Measurements from ENCODE around the gene PRR18.

PRR18 gene

GRCh38 chr6:166314454-166314853 is 6.3 kb upstream of the PRR18 start:
- no peak overlapping the region for H3K9ac ChIP-seq (ENCODE audit: low read length)
- 0 out of 2 replicates have a peak, but pooled peaks cover 5% of the 10 kb centered on the region for H3K36me3 ChIP-seq (ENCODE audit: control insufficient read depth, insufficient read depth, low read length)
- no peak overlapping the region for H3K4me3 ChIP-seq (ENCODE audit: low read depth, low read length)
- no peaks in the 10 kb centered on the region for H3K9me3 ChIP-seq (ENCODE audit: control insufficient read depth, insufficient read depth, low read depth, low read length)
- peaks cover 14% of the 10 kb centered on the region for H3K27me3 ChIP-seq (ENCODE audit: control insufficient read depth, insufficient read depth, low read length)
- H3K27ac ChIP-seq (ENCODE audit: low read depth, low read length), result no peak overlapping the region
- peaks cover 14% of the 10 kb centered on the region; the same call in 1 of the 2 replicates for H3K4me1 ChIP-seq (ENCODE audit: control insufficient read depth, insufficient read depth, low read length)

GRCh38 chr6:166313255-166314070 is 5.3 kb upstream of the PRR18 start:
- no peaks in the 10 kb centered on the region for H3K36me3 ChIP-seq (ENCODE audit: control insufficient read depth, insufficient read depth, low read length)
- no peak overlapping the region for H3K9ac ChIP-seq (ENCODE audit: low read length)
- H3K9me3 ChIP-seq (ENCODE audit: control insufficient read depth, insufficient read depth, low read depth, low read length), result no peaks in the 10 kb centered on the region
- H3K4me3 ChIP-seq (ENCODE audit: low read depth, low read length), result no peak overlapping the region
- H3K27me3 ChIP-seq (ENCODE audit: control insufficient read depth, insufficient read depth, low read length), result peaks cover 24% of the 10 kb centered on the region
- H3K27ac ChIP-seq (ENCODE audit: low read depth, low read length), result no peak overlapping the region
- H3K4me1 ChIP-seq (ENCODE audit: control insufficient read depth, insufficient read depth, low read length), result peaks cover 19% of the 10 kb centered on the region; the same call in 1 of the 2 replicates

GRCh38 chr6:166312832-166313231 is 4.6 kb upstream of the PRR18 start:
- H3K4me1 ChIP-seq (ENCODE audit: control insufficient read depth, insufficient read depth, low read length), result peaks cover 19% of the 10 kb centered on the region; the same call in 1 of the 2 replicates
- no peak overlapping the region for H3K4me3 ChIP-seq (ENCODE audit: low read depth, low read length)
- no peak overlapping the region for H3K9ac ChIP-seq (ENCODE audit: low read length)
- H3K36me3 ChIP-seq (ENCODE audit: control insufficient read depth, insufficient read depth, low read length), result no peaks in the 10 kb centered on the region
- H3K27me3 ChIP-seq (ENCODE audit: control insufficient read depth, insufficient read depth, low read length), result peaks cover 30% of the 10 kb centered on the region
- H3K27ac ChIP-seq (ENCODE audit: low read depth, low read length), result no peak overlapping the region
- H3K9me3 ChIP-seq (ENCODE audit: control insufficient read depth, insufficient read depth, low read depth, low read length), result no peaks in the 10 kb centered on the region

- H3K9ac ChIP-seq (ENCODE audit: low read length), result no peak overlapping the region
- no peaks in the 10 kb centered on the region for H3K36me3 ChIP-seq (ENCODE audit: control insufficient read depth, insufficient read depth, low read length)
- H3K4me1 ChIP-seq (ENCODE audit: control insufficient read depth, insufficient read depth, low read length), result peaks cover 19% of the 10 kb centered on the region; the same call in 1 of the 2 replicates
- H3K4me3 ChIP-seq (ENCODE audit: low read depth, low read length), result no peak overlapping the region
- no peaks in the 10 kb centered on the region for H3K9me3 ChIP-seq (ENCODE audit: control insufficient read depth, insufficient read depth, low read depth, low read length)
- H3K27me3 ChIP-seq (ENCODE audit: control insufficient read depth, insufficient read depth, low read length), result peaks cover 52% of the 10 kb centered on the region
- H3K27ac ChIP-seq (ENCODE audit: low read depth, low read length), result no peak overlapping the region
Measured at GRCh38 chr6:166310634-166311033, 2.4 kb upstream of the PRR18 start.

GRCh38 chr6:166309977-166310376 is 1.8 kb upstream of the PRR18 start:
- H3K27me3 ChIP-seq (ENCODE audit: control insufficient read depth, insufficient read depth, low read length), result peaks cover 59% of the 10 kb centered on the region
- peaks cover 19% of the 10 kb centered on the region; the same call in 1 of the 2 replicates for H3K4me1 ChIP-seq (ENCODE audit: control insufficient read depth, insufficient read depth, low read length)
- no peak overlapping the region for H3K9ac ChIP-seq (ENCODE audit: low read length)
- H3K4me3 ChIP-seq (ENCODE audit: low read depth, low read length), result no peak overlapping the region
- H3K9me3 ChIP-seq (ENCODE audit: control insufficient read depth, insufficient read depth, low read depth, low read length), result no peaks in the 10 kb centered on the region
- no peak overlapping the region for H3K27ac ChIP-seq (ENCODE audit: low read depth, low read length)
- H3K36me3 ChIP-seq (ENCODE audit: control insufficient read depth, insufficient read depth, low read length), result no peaks in the 10 kb centered on the region

- H3K36me3 ChIP-seq (ENCODE audit: control insufficient read depth, insufficient read depth, low read length), result no peaks in the 10 kb centered on the region
- peak overlapping the region; percentile 72 for H3K4me3 ChIP-seq (ENCODE audit: low read depth, low read length)
- H3K4me1 ChIP-seq (ENCODE audit: control insufficient read depth, insufficient read depth, low read length), result peaks cover 19% of the 10 kb centered on the region; the same call in 1 of the 2 replicates
- no peak overlapping the region for H3K27ac ChIP-seq (ENCODE audit: low read depth, low read length)
- H3K9me3 ChIP-seq (ENCODE audit: control insufficient read depth, insufficient read depth, low read depth, low read length), result no peaks in the 10 kb centered on the region
- H3K9ac ChIP-seq (ENCODE audit: low read length), result no peak overlapping the region
- peaks cover 61% of the 10 kb centered on the region for H3K27me3 ChIP-seq (ENCODE audit: control insufficient read depth, insufficient read depth, low read length)
Measured at GRCh38 chr6:166308769-166309589, 787 bp upstream of the PRR18 start.

- Histone ChIP-seq H3K4me1 (ENCODE audit: control insufficient read depth, insufficient read depth, low read length) (peaks cover 15% of the 10 kb centered on the region; the same call in 1 of the 2 replicates), H3K4me3 (ENCODE audit: low read depth, low read length) (peak overlapping the region; percentile 72), H3K9me3 (ENCODE audit: control insufficient read depth, insufficient read depth, low read depth, low read length) (no peaks in the 10 kb centered on the region), H3K27ac (ENCODE audit: low read depth, low read length) (no peak overlapping the region), H3K9ac (ENCODE audit: low read length) (no peak overlapping the region), H3K27me3 (ENCODE audit: control insufficient read depth, insufficient read depth, low read length) (peaks cover 61% of the 10 kb centered on the region), H3K36me3 (ENCODE audit: control insufficient read depth, insufficient read depth, low read length) (no peaks in the 10 kb centered on the region)
Measured at GRCh38 chr6:166307082-166308032, 835 bp downstream of the PRR18 start.

- no peak overlapping the region for H3K27ac ChIP-seq (ENCODE audit: low read depth, low read length)
- H3K4me1 ChIP-seq (ENCODE audit: control insufficient read depth, insufficient read depth, low read length), result peaks cover 15% of the 10 kb centered on the region; the same call in 1 of the 2 replicates
- no peak overlapping the region for H3K9ac ChIP-seq (ENCODE audit: low read length)
- peaks cover 61% of the 10 kb centered on the region for H3K27me3 ChIP-seq (ENCODE audit: control insufficient read depth, insufficient read depth, low read length)
- no peaks in the 10 kb centered on the region for H3K9me3 ChIP-seq (ENCODE audit: control insufficient read depth, insufficient read depth, low read depth, low read length)
- H3K4me3 ChIP-seq (ENCODE audit: low read depth, low read length), result no peak overlapping the region; the same call in 1 of the 2 replicates
- no peaks in the 10 kb centered on the region for H3K36me3 ChIP-seq (ENCODE audit: control insufficient read depth, insufficient read depth, low read length)
Measured at GRCh38 chr6:166306378-166307081, 1.7 kb downstream of the PRR18 start.

GRCh38 chr6:166305562-166306117 is 2.6 kb downstream of the PRR18 start:
- peaks cover 59% of the 10 kb centered on the region for H3K27me3 ChIP-seq (ENCODE audit: control insufficient read depth, insufficient read depth, low read length)
- no peak overlapping the region for H3K4me3 ChIP-seq (ENCODE audit: low read depth, low read length)
- H3K9me3 ChIP-seq (ENCODE audit: control insufficient read depth, insufficient read depth, low read depth, low read length), result no peaks in the 10 kb centered on the region
- no peak overlapping the region for H3K27ac ChIP-seq (ENCODE audit: low read depth, low read length)
- H3K4me1 ChIP-seq (ENCODE audit: control insufficient read depth, insufficient read depth, low read length), result peaks cover 15% of the 10 kb centered on the region; the same call in 1 of the 2 replicates
- H3K36me3 ChIP-seq (ENCODE audit: control insufficient read depth, insufficient read depth, low read length), result no peaks in the 10 kb centered on the region
- no peak overlapping the region for H3K9ac ChIP-seq (ENCODE audit: low read length)

Data from HUES6 (cell line).